ENCODE data around the gene PNPLA5.

Gene PNPLA5

DNA sequence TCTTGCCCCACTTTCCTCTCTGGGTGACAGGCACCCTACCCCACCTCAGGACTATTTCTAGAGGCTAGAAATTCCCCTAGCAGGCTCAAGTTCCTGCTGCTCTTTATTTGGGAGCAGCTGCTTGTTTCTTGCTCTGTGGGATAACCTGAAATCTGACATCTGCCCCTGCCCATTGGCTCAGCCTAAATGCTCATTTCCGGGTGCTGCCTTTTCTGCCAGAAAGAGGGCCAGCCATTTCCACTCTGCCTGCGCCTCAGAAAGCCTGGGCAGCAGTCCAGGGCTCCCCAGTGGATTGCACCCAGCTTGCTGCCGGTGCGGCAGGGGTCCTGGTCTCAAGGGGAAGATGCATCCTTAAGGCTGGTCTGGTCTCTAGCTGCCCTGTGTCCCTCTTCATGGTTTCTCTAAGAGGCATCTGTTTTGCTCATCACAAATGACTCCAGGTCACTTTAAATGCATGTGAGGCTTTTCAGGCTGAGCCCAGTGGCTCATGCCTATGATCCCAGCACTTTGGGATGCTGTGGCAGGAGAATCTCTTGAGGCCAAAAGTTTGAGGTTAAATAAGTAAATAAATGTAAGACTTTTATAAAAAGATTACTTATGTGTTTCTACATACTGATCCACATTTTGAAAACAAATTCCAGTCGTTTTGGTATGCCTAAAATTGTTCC lies 10.3 kb upstream of the PNPLA5 start:
- FAIRE-seq = peak; percentile 86
- DNase-seq (ENCODE audit: low spot score) = peak; percentile 71

- no peak for FAIRE-seq
These were observed 8.4 kb upstream of the PNPLA5 start for GRCh38 chr22:43900206-43900605.

GRCh38 chr22:43897751-43898261 lies 6.0 kb upstream of the PNPLA5 start:
- DNase-seq (ENCODE audit: low spot score) (peak; percentile 48), FAIRE-seq (peak; percentile 49)

More at GRCh38 chr22:43900206-43900605, 8.4 kb upstream of the PNPLA5 start:
- no peak for DNase-seq (ENCODE audit: low spot score)

DNA sequence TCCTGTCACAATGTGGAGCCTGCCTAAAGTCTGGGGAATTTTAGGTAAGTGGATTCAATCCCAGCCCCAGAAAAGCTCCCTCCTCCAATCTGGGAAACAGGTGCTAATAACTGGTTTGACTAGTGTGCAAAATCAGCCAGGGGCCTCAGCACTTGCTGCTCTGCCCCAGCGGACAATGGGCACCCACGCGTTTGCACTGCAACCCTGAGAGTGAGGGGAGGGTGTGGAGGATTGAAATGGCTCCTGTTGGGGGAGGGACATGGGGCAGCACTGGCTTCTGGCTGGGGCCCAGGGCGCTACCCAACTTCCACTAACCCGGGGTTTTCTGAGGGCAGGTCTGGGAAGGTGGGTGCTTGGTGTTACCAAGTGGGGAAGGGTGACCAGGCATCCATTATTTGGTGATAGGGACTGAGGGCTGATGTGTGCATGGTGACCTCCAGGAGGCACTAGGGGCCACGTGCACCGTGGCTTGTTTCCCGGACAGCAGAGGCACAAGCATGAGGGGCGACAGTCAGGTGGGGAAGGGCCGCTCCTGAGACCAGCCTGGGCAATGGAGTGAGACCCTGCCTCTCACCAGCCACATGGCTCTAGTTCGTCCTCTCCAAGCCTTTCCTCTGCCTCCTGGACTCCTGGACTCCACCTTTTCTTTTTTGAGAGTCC lies 4.3 kb upstream of the PNPLA5 start:
- DNase-seq (ENCODE audit: low spot score) (no peak), FAIRE-seq (no peak)

- FAIRE-seq = no peak
These were observed 2.3 kb upstream of the PNPLA5 start for GRCh38 chr22:43894122-43894521.

DNA sequence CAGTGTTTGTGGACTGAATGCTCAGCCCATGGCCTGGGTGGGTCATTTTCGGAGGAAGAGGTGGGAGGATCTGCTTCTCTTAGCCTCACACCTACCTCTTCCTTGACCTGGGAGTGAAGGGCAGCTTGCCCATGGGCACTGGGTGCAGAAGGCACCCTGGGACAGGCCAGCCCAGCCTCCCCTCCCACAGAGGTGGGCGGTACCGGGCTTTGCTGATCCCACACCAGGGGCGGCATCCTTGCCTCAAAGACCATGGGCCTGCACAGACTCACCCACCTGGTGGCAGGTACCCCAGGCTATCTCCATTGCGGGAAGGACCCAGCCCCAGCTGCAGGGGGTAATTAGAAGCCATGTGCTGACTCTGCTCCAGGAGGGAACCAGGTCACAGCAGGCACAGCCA lies 1.5 kb upstream of the PNPLA5 start:
- DNase-seq (ENCODE audit: low spot score) (no peak), FAIRE-seq (no peak)

More at GRCh38 chr22:43894122-43894521, 2.3 kb upstream of the PNPLA5 start:
- no peak for DNase-seq (ENCODE audit: low spot score)

DNA sequence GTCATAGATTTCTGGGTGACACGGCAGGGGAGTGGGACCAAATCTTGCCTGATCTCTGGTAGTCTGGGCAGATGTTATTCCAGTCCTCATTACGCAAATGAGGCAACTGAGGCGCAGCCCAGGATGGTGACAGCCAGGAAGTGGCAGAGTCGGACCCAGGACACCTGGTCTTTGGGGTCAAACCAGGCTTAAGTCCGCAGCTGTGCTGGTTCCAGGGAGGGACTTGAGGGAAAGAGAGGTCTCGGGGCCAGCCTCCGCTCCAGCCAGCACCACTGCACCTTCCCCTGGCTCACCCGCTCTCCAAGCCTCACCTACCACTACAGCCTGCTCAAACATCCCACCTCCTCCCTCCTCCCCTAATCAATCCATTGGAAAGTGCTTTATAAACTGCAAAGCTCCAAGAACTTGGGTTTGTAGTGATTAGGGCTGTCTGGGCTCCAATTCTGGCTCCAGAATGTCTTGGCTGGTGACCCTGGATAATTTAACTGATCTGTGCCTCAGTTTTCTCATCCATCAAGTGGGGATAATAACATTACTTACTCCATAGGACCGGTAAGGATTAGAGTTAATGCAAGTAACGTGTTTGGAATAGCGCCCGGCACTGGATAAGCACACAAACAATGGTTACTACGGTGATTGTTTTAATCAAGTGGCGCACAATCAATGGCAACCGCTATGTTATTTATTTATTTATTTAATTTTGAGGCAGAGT lies 526 bp upstream of the PNPLA5 start:
- FAIRE-seq = no peak
- DNase-seq (ENCODE audit: low spot score) = no peak

- FAIRE-seq (no peak), DNase-seq (ENCODE audit: low spot score) (no peak)
These were observed 897 bp downstream of the PNPLA5 start for GRCh38 chr22:43890901-43891331.

- FAIRE-seq (no peak), DNase-seq (ENCODE audit: low spot score) (no peak)
These were observed 2.0 kb downstream of the PNPLA5 start for GRCh38 chr22:43889860-43890253.

DNA sequence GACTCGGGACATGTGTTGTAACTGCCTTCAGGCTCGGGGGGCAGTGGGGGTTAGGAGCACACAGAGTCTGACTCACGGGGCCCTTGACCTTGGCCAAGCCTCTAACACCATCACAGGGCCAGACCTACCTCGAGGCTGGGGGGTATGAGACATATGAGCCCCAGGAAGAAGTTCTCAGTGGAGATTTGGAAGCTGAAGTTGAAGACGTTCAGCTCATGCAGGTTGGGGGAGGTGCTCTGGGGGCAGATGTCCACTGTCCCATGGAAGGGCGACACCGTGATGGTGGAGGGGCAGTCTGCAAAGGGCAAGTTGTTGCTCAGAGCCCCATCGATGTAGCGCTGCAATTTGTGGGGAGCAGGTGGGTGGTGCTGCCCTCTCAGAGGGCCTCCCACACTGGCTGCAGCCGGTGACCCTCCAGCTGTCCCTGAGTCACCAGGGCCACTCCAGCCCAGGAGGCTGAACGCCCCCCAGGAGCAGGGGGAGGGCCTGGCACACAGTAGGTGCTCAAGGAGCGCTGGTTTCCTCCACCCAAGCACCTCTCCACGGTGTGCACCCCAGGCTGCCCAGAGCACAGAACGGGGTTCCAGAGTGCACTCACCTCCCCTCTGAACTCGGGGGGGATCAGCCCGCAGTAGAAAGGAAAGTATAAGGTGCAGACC lies 2.5 kb downstream of the PNPLA5 start:
- FAIRE-seq = no peak
- no peak for DNase-seq (ENCODE audit: low spot score)

GRCh38 chr22:43888740-43889139 lies 3.1 kb downstream of the PNPLA5 start:
- no peak for FAIRE-seq
- no peak for DNase-seq (ENCODE audit: low spot score)

DNA sequence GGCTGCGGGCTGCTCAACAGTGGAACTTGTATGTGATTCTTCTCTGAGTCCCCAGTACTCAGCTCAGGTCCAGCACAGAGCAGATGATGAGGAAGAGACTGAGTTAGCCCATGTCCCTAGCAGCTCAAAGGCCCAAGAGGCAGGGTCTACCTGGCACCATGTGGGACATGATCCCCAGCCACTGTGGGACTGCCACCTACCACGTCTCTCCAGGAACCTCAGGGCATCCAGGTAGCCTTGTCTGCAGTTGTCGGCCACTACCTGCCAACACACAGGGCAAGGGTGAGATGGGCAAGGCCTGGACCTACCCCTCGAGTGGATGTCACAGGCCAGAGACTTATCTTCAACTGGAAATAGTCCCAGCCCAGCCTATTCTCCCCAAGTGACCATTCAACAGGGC lies 4.4 kb downstream of the PNPLA5 start:
- no peak for FAIRE-seq

DNA sequence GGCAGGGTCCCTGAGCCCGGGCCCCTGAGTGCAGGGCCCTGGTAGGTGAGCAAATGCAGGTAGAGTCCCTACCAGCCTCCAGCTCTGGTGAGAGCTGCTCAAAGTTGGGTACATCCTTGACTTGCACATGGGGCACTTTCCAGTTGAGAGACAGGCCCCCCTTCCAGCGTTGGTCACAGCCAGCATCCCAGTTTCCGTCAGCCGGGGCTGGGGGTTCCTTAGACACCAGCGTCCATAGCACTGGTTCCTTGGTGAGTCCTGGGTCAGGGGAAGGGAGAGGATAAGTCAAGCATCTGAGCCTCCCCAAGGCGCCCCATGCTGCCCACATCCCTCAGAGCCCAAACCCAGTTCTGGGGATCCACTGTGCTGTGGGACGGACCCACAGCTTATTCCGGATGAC lies 5.6 kb downstream of the PNPLA5 start:
- FAIRE-seq (no peak), DNase-seq (ENCODE audit: low spot score) (no peak)

More for the DNA sequence above, 4.4 kb downstream of the PNPLA5 start:
- DNase-seq (ENCODE audit: low spot score) = no peak

DNA sequence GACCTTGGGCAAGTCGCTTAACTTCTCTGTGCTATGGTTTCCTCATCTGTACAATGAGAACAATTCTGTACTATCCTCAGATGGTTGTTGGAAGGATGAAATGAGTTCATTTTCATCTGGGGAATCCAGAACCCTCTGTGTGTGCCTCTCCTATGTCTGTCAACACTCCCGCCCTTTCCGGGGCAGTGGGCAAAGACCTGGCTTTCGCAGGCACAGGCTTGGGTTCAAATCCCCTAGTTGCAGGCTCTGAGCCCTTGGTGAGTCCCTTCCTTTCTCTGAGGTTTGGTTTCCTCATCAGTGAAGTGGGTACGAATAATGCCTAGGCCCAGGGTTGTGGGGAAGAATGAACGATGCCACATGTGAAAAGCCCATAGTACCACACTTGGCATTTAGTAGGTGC lies 6.0 kb downstream of the PNPLA5 start:
- no peak for DNase-seq (ENCODE audit: low spot score)
- no peak for FAIRE-seq

DNA sequence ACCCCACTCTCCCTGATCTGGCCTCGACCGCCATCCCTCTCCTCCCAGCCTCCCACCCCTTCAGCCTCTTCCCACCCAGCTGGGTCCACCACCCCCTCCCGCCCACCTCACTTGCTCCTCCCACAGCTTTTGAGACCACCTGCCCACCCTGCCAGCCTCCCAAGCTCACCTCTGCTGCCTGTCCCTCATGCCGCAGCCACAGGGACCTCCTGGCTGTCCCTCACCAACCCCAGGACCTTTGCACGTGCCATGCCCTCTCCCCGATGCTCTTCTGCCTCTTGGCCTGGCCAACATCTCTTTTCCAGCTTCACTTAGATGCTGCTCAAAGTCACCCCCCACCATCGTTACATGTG lies 6.5 kb downstream of the PNPLA5 start:
- FAIRE-seq = no peak
- no peak for DNase-seq (ENCODE audit: low spot score)

DNA sequence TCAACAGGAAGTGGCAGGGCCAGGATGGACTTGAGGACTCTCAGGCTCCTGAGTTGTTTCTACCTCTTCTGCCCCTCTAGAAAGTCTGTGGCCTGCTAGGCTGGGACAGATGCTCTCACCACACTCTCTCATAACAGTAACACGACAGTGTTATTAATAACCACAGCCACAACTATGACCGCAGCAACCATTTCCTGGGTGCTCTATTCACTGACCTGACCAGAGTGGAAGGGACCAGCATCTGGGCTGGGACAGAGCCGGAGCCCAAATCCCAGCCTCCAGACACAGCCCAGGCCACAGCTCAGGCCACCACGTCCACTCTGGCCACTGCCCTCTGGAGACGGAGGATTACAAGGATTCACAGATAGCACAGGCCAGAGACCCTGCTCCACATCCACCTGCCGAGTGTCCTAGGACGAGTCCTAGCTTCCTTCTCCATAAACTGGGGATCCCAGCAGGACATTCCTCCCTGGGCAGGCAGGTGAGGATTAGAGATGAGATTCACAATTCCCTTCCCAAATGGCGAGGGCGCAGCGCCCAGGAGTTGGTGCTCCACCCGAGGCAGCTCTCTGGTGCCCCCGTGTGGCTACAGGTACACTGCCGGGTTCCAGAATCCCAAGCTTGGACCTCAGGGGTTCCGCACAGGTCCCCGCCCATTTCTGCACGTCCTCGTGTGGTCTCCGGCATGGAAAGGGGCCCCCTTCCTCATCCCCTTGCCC lies 7.1 kb downstream of the PNPLA5 start:
- FAIRE-seq (no peak), DNase-seq (ENCODE audit: low spot score) (no peak)

DNA sequence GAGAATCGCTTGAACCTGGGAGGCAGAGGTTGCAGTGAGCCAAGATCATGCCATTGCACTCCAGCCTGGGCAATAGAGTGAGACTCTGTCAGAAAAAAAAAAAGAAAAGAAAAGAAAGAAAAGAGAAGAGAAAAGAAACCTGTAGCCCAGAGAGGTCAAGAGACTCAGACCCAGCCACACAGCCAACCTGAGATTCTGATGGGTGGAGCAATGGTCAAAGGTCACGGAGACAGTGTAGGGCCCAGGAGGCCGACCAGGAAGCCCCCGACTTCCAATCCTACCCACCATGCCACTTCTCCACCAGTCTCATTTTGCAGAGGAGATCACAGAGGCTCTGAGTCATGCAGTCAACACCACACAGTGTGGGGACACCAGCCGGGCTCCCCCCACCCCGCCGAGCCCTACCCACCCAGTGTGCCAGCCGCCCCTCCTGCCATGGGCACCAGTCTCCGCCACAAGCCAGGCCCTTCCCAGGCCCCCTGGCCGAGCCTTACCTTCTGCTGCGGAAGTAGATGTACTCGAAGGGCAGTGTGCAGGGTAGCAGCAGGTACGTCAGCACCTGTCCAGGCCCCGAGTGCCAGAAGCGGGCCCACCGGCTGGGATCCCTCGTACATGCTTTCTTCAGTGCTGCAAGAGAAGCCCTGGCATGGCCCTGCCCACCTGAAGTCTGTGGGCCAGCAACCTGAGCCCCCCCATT lies 7.9 kb downstream of the PNPLA5 start:
- FAIRE-seq (no peak), DNase-seq (ENCODE audit: low spot score) (no peak)

DNA sequence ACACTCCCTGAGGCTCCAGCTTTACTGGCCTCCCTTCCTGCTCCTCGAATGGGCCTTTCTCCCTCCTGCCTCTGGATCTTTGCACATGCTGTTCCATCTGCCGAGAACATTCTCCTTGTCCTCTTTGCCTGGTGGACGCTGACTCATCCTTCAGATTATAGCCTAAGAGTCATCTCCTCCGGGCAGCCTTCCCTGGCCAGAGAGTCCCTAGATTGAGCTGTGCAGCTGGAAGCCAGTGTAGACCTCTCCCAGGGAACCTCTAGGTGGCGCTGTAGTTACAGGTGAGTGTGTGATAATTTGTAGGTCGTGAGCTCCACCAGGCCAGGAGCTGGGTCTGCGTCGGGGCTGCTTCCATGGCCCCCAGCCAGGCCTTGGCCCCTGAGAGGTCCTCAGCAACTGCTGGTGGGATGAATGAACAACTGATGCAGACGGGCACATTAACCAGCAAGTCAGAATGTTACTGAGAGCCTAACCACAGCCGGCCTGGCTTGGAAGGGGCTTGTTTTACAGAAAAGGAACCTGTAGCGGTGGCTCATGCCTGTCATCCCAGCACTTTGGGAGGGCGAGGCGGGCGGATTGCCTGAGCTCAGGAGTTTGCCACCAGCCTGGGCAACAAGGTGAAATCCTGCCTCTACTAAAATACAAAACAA lies 8.7 kb downstream of the PNPLA5 start:
- DNase-seq (ENCODE audit: low spot score) (peak; percentile 56), FAIRE-seq (no peak)

DNA sequence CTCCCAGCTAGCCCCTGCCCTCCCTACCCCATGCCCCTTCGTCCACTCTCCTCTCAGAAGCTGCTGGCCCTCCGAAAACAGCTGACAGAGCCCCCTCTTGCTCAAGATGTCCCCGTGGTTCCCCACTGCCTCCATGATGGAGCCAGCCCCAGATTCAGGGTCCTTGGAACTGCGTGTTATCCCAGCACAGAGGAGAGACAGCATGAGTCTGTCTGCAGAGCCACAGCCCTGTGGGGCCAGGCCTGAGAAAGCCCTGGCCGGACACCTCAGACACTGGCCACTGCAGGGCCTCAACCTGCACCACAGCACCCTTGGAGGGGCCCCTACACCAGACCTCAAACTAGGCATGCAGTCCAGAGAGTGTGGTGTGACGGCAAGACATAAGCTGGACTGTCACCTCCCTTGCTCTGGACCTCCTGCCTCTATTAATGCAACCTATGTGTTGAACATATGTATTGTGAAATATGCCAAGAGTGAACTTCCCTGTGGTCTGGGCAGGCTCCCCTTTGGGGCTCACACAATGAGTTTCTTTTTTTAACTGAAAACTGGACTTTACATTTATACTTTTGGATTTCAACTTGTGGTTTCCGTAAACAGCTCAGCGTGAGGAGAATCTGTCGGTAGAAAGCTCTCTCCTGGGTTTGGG lies 9.6 kb downstream of the PNPLA5 start:
- FAIRE-seq = no peak

More for the DNA sequence above, 9.6 kb downstream of the PNPLA5 start:
- no peak for DNase-seq (ENCODE audit: low spot score)
